Spleen (tissue), 11 donors: ENCODE results near the gene PLD5. TPM values are rescaled to one million over a fixed set of nuclear protein-coding genes. Genes with fewer than 3 reads are reported as not detected.
"Not testable (repeated sequence)": the region's sequence is repeated elsewhere in the genome, so short reads cannot be mapped to it uniquely, and the experiment has no call there.

ENCODE experiments used
- DNase-seq: peaks from one replicate; pipeline ENCODE4 v3.0.0-alpha.2; 2020
- H3K27ac ChIP-seq, 8 donors: fragments of 200-600 bp; sonication (generic) in 7 of 8; 1 replicate in 4 of 8; 2 replicates in 4 of 8; pipeline versions ENCODE4 v1.5.0 to v1.8.0; 2016 to 2021; ENCODE audit warnings: inconsistent platforms in 4 of 8, mild to moderate bottlenecking in 4 of 8, moderate library complexity in 1 of 8
- H3K27me3 ChIP-seq, 7 donors: fragments of 200-600 bp; sonication (generic) in 6 of 7; replicated peaks in 1 of 7; 1 replicate in 4 of 7; 2 replicates in 3 of 7; pipeline versions ENCODE4 v1.5.0 to v1.8.0; 2016 to 2021; ENCODE audit warnings: inconsistent platforms in 3 of 7, mild to moderate bottlenecking in 1 of 7
- H3K36me3 ChIP-seq, 6 donors: fragments of 200-600 bp; sonication (generic) in 5 of 6; 1 replicate in 4 of 6; 2 replicates in 2 of 6; pipeline versions ENCODE4 v1.5.0 to v1.8.0; 2016 to 2021; ENCODE audit warnings: inconsistent platforms in 2 of 6
- H3K4me1 ChIP-seq, 6 donors: fragments of 200-600 bp; sonication (generic) in 5 of 6; 1 replicate in 3 of 6; 2 replicates in 3 of 6; pipeline versions ENCODE4 v1.5.0 to v1.8.0; 2016 to 2021; ENCODE audit warnings: inconsistent platforms in 3 of 6
- H3K4me3 ChIP-seq, 8 donors: fragments of 200-600 bp; sonication (generic) in 7 of 8; 1 replicate in 4 of 8; 2 replicates in 4 of 8; pipeline versions ENCODE4 v1.5.0 to v1.8.0; 2016 to 2021; ENCODE audit warnings: inconsistent platforms in 4 of 8, mild to moderate bottlenecking in 4 of 8, moderate library complexity in 2 of 8
- H3K9me3 ChIP-seq, 8 donors: fragments of 200-600 bp; sonication (generic) in 7 of 8; 1 replicate in 4 of 8; 2 replicates in 4 of 8; pipeline versions ENCODE4 v1.5.0 to v1.8.0; 2016 to 2021; ENCODE audit warnings: inconsistent platforms in 4 of 8
- POLR2A ChIP-seq, 3 donors: fragments of 450-650 bp; IDR thresholded peaks; one replicate each; pipeline ENCODE4 v1.5.1; 2017; ENCODE audit warnings: antibody characterized with exemption in 3 of 3, mild to moderate bottlenecking in 1 of 3
- POLR2AphosphoS5 ChIP-seq, 3 donors: sonication (generic); formaldehyde crosslinking; IDR thresholded peaks; one replicate each; pipeline ENCODE4 v1.5.1; 2017; ENCODE audit warnings: antibody characterized with exemption in 3 of 3
- WGBS, 5 donors: extraction: QIAGEN DNeasy Blood & Tissue Kit in 3 of 5; methylation state at CpG; one replicate each; pipeline versions ENCODE4 v1.1.5 to v1.1.7; 2013 to 2018; 5-methylcytosine and 5-hydroxymethylcytosine counted together
- intact Hi-C: fragments of 100-400 bp; cut with DNase I; formaldehyde crosslinking; loops from one replicate; pipeline ENCODE4 v1.15.0; 2023; ENCODE audit warnings: low total_unique reads
- polyA plus RNA-seq, 3 donors: library from polyadenylated mRNA; stranded (reverse); fragments of 200-250 nt; gene quantifications; one replicate each; pipeline ENCODE4 v1.2.1, GENCODE V29; 2013
- total RNA-seq, 7 donors: library from RNA; depleted of rRNA in 3 of 7; stranded (reverse); fragments of >200 nt in 3 of 7; fragmentation: NEBNext Ultra II Directional in 4 of 7; extraction: Animal tissue kit (Norgen Biotek cat#: 25700) in 4 of 7; gene quantifications; one replicate each; pipeline versions ENCODE4 v1.1.0 to v1.2.1, GENCODE V29; 2016 to 2021
- TF ChIP-seq, protein P1 (sequence below), 11 experiments: fragments of 200-600 bp in 7 of 11; fragments of 450-650 bp in 4 of 11; sonication (generic) in 4 of 11; IDR thresholded peaks in 8 of 11; conservative IDR thresholded peaks in 3 of 11; 1 replicate in 7 of 11; 2 replicates in 4 of 11; pipeline versions ENCODE4 v1.4.0 to v1.8.0; 2016 to 2021; ENCODE audit warnings: antibody characterized with exemption in 11 of 11, inconsistent platforms in 4 of 11, mild to moderate bottlenecking in 1 of 11
- donor health status: healthy with polysubstance abuse.
- donor health status: DM: no; HTN: no; CAD: no; lungs with moderate emphysema.
- donor health status: DM: no; HTN: no; CAD: no.
- donor health status: Bipolar disorder and iron deficiency.
- donor health status: healthy.
- donor health status: DM: no; HTN: no; CAD: no.
- donor health status: DM: yes; HTN: yes; CAD: no.

The PLD5 gene
- total and polyA plus RNA-seq, 10 donors, result 0.17 to 1.0 (median 0.44) TPM; not detected in 1

DNA sequence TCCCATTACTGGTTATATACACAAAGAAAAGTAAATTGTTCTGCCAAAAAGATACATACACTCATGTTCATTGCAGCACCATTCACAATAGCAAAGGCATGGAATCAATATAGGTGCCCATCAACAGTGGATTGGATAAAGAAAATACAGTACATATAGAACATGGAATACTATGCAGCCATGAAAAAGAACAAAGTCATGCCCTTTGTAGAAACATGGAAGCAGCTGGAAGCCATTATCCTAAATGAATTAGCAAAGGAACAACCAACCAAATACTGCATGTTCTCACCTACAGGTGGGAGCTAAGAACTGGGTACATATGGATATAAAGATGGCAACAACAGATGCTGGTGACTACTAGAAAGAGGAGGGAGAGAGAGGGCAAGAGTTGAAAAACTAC is 132.6 kb downstream of the PLD5 start:
- no peak overlapping the region for H3K27ac ChIP-seq
- intact Hi-C loops, result no loop called here
- no peaks in the 10 kb centered on the region for H3K27me3 ChIP-seq
- H3K36me3 ChIP-seq, result no peaks in the 10 kb centered on the region
- no peak overlapping the region for H3K4me3 ChIP-seq
- H3K9me3 ChIP-seq, result peaks cover 0 to 12% (median 3%) of the 10 kb centered on the region in 8 donors
- no peak for DNase-seq
- H3K4me1 ChIP-seq, result no peaks in the 10 kb centered on the region
- TF ChIP-seq POLR2AphosphoS5 (IDR thresholded peaks at IDR 0.05), result no peak
- TF ChIP-seq, protein P1, sequence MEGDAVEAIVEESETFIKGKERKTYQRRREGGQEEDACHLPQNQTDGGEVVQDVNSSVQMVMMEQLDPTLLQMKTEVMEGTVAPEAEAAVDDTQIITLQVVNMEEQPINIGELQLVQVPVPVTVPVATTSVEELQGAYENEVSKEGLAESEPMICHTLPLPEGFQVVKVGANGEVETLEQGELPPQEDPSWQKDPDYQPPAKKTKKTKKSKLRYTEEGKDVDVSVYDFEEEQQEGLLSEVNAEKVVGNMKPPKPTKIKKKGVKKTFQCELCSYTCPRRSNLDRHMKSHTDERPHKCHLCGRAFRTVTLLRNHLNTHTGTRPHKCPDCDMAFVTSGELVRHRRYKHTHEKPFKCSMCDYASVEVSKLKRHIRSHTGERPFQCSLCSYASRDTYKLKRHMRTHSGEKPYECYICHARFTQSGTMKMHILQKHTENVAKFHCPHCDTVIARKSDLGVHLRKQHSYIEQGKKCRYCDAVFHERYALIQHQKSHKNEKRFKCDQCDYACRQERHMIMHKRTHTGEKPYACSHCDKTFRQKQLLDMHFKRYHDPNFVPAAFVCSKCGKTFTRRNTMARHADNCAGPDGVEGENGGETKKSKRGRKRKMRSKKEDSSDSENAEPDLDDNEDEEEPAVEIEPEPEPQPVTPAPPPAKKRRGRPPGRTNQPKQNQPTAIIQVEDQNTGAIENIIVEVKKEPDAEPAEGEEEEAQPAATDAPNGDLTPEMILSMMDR (IDR thresholded peaks at IDR 0.05 in 8 of 11, conservative IDR thresholded peaks at IDR 0.05 in 3 of 11), result no peak
- TF ChIP-seq POLR2A (IDR thresholded peaks at IDR 0.05), result no peak

DNA sequence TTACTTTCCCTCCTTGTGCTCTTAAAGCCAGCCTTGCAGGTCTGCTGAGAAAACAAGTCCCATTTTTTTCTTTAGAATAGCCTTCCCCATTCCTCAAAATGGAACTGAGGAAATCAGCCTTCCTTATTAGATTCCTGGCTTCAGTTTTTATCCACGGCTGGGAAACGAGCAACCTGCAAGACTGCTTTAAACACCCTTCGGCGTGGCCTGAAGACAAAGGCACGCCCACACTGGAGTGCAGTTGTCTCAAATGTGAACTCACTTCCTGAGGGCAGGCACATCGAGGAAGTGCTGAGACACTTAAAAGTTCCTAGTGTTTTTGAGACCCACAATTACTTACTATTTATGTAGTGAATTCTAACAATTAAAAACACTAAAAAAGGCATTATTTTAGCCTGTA is 148.4 kb downstream of the PLD5 start:
- WGBS, 5 donors, result 57 to 78% (median 61%) methylated on average over 6 of the region's 6 CpGs
- peaks cover 0 to 33% (median 13%) of the 10 kb centered on the region in 8 donors for H3K9me3 ChIP-seq
- H3K36me3 ChIP-seq, intact Hi-C loops, DNase-seq, H3K27ac ChIP-seq, H3K4me3 ChIP-seq, H3K4me1 ChIP-seq, H3K27me3 ChIP-seq: not testable (repeated sequence)

DNA sequence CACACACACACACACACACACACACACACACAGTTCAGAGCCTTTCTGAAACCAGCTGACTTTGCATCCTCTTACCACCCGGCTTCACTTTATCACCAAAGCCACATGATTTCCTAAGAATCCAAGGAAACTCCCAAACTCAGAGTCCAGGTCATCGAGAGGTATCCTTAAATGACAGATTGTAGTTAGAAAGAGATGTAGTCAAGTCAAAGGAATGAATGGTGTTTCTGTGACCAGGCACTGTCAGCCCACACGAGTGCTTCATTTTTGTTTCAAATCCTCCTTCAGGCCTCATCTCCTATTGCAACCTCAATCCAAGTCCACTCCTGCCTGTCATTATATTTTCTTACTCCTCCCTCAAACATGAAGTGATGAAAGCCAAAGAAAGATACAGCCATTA is 174.1 kb downstream of the PLD5 start:
- WGBS, 5 donors, result 59 to 76% (median 69%) methylated on average over 3 of the region's 3 CpGs
- DNase-seq, H3K27me3 ChIP-seq, H3K4me1 ChIP-seq, intact Hi-C loops, H3K4me3 ChIP-seq, H3K36me3 ChIP-seq, H3K27ac ChIP-seq, H3K9me3 ChIP-seq: not testable (repeated sequence)

DNA sequence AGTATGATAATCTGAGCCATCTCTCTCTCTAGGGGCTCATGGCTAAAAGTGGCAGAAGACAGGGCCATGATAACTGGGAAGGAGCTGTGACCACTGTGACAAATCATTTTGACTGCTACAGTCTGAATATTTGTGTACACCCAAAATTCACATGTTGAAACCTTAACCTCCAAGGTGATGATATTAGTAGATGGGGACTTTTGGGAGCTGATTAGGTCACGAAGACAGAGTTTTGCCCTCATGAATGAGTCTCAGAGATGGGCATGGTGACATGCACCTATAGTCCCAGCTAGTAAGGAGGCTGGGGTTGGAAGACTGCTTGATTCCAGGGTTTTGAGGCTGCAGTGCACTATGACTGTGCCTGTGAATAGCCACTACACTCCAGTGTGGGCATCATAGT is 174.9 kb downstream of the PLD5 start:
- Histone ChIP-seq H3K27me3 (no peaks in the 10 kb centered on the region), H3K36me3 (no peaks in the 10 kb centered on the region), H3K27ac (no peak overlapping the region), H3K4me3 (no peak overlapping the region), H3K9me3 (peaks cover 0 to 3% (median 0%) of the 10 kb centered on the region in 8 donors), H3K4me1 (no peaks in the 10 kb centered on the region)
- intact Hi-C loops, result no loop called here
- TF ChIP-seq POLR2AphosphoS5 (IDR thresholded peaks at IDR 0.05), result no peak
- TF ChIP-seq, protein P1 (IDR thresholded peaks at IDR 0.05 in 8 of 11, conservative IDR thresholded peaks at IDR 0.05 in 3 of 11), result no peak
- no peak for TF ChIP-seq POLR2A (IDR thresholded peaks at IDR 0.05)
- DNase-seq, result no peak
- 66 to 80% (median 69%) methylated on average over 1 of the region's 1 CpG for WGBS, 5 donors

DNA sequence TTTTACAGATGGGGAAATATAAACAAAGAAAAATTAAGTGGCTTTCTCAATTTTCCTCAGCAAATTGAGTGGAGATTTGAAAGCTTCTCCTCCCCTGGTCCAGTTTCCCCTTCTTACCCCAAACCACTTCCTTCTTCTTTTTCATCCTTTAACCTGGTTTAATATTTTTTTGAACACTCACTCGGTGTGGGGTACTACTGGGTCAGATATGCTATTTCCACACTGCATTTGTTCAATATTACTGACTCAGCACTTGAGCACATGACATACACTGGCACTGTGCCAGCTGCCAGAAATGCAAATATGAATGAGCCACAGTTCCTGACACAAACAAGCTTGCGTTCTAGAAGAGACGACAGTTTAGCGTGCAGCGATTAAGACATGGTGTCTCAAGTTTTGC is 193.6 kb downstream of the PLD5 start:
- H3K36me3 ChIP-seq, H3K4me3 ChIP-seq, intact Hi-C loops, H3K4me1 ChIP-seq, H3K9me3 ChIP-seq, H3K27me3 ChIP-seq, DNase-seq, H3K27ac ChIP-seq: not testable (repeated sequence)
- WGBS, 5 donors, result 16 to 30% (median 20%) methylated on average over 5 of the region's 5 CpGs

DNA sequence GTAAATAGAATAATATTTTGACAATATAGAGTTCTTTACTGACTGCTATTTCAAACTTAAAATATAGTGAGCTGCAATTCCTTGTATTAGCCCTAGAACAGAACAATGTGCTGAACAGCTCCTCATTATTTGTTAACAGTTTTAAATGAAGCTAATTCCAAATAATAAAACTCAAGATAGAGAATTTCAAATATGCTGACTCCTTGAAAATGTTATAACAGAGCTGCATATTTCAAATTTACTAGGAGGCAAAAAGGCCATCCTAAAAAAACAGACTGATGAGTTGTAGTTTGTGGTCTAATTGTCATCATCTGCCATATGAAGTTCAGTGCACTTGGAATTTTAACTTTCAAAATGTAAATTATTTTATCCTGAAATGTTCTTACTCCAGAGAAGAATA is 197.1 kb downstream of the PLD5 start:
- H3K36me3 ChIP-seq, H3K9me3 ChIP-seq, H3K4me3 ChIP-seq, DNase-seq, H3K4me1 ChIP-seq, H3K27me3 ChIP-seq, H3K27ac ChIP-seq, intact Hi-C loops: not testable (repeated sequence)

DNA sequence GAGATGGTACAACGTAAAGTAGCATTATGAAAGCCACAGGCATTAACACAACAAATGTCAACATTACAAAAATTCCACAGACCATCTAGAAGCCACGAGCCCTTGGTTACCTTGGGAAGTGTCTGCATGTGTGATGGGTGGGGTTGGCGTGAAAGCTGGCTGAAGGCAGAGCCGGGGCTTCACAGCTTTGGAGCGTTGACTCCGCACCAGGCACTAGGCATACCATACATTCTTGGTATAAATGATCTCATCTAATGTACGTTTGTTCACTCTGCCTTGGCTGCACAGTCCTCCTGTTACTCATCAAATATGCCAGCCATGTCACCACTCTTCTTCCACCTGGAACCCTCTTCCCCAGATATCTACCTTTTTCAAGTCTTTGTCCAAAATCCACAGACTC is 202.5 kb downstream of the PLD5 start:
- H3K9me3 ChIP-seq, intact Hi-C loops, H3K4me1 ChIP-seq, H3K27me3 ChIP-seq, H3K36me3 ChIP-seq, H3K4me3 ChIP-seq, H3K27ac ChIP-seq, DNase-seq: not testable (repeated sequence)
- WGBS, 5 donors, result 63 to 75% (median 69%) methylated on average over 7 of the region's 7 CpGs
